Measurements from ENCODE around the gene CCDC112. TPM values are rescaled to one million over a fixed set of nuclear protein-coding genes. Genes with fewer than 3 reads are reported as not detected.

The CCDC112 gene
- total RNA-seq, 1 experiment from 2014 or later = 13.0 TPM

DNA sequence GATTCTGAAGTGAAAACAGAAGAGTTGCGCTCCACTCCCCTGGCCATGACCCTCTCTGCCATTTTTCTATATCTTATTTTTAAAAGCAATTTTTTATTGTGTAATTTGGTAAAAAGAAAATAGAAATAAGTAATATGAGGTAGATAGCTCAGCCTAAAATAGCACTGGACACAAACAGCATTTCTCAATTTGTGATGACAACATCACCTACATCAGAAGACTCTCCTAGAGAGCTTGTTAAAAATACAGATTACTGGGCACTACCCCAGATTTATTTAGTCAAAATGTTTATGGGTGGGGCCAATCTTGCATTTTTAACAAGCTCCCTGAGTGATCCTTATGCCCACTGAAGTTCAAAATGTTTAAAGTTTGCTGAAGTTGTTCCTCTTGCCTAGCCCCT lies 40.5 kb upstream of the CCDC112 start:
- Histone ChIP-seq H3K4me2 (ENCODE audit: insufficient read depth, insufficient read length, low read length) (no peak overlapping the region), H3K23ac (ENCODE audit: insufficient read length, low read depth, low read length) (no peak overlapping the region), H3K9ac (ENCODE audit: extremely low read depth, insufficient read length, low read length) (no peak overlapping the region), H2BK5ac (ENCODE audit: insufficient read length, low read length) (no peak overlapping the region), H3K14ac (ENCODE audit: insufficient read depth, low read length) (no peak overlapping the region), H3K4me1 (ENCODE audit: insufficient read depth, low read length) (no peaks in the 10 kb centered on the region), H3K79me2 (ENCODE audit: insufficient read depth, low read length) (no peaks in the 10 kb centered on the region), H3K18ac (ENCODE audit: insufficient read length, low read depth, low read length) (no peak overlapping the region), H3K23me2 (ENCODE audit: insufficient read length, low read depth, low read length, poor library complexity, severe bottlenecking) (no peaks in the 10 kb centered on the region), H2AK5ac (ENCODE audit: insufficient read length, low read length) (no peak overlapping the region), H3T11ph (ENCODE audit: low read length) (no peak overlapping the region), H2AFZ (ENCODE audit: low read length) (no peak overlapping the region), H3K27me3 (ENCODE audit: insufficient read depth, low read length) (no peaks in the 10 kb centered on the region), H3K4ac (ENCODE audit: low read depth, low read length) (no peak overlapping the region), H2BK15ac (ENCODE audit: low read depth, low read length) (no peak overlapping the region), H4K91ac (ENCODE audit: insufficient read length, low read depth, low read length) (no peak overlapping the region), H3K79me1 (ENCODE audit: insufficient read depth, low read depth, low read length, poor library complexity, severe bottlenecking) (no peaks in the 10 kb centered on the region), H3K27ac (ENCODE audit: insufficient read length, low read depth, low read length) (no peak overlapping the region), H2BK120ac (ENCODE audit: low read depth, low read length, poor library complexity, severe bottlenecking) (no peak overlapping the region), H3K56ac (ENCODE audit: insufficient read length, low read depth, low read length) (no peak overlapping the region), H4K20me1 (ENCODE audit: control insufficient read depth, insufficient read depth, insufficient read length) (no peaks in the 10 kb centered on the region), H4K8ac (replicated peaks; ENCODE audit: insufficient read length, low read depth, low read length) (no peak overlapping the region), H3K9me3 (ENCODE audit: control insufficient read depth, low read depth, low read length) (no peaks in the 10 kb centered on the region), H2BK20ac (ENCODE audit: low read depth, low read length, poor library complexity, severe bottlenecking) (no peak overlapping the region), H4K5ac (ENCODE audit: insufficient read length, low read depth, low read length) (no peak overlapping the region), H2BK12ac (ENCODE audit: insufficient read length, low read depth, low read length) (no peak overlapping the region)
- no peak overlapping the region for H3K4me3 Mint-ChIP-seq
- no peak for TF ChIP-seq CTCF (conservative IDR thresholded peaks at IDR 0.05)
- H3K27ac Mint-ChIP-seq = no peak overlapping the region
- H3K4me1 Mint-ChIP-seq = peaks cover 7 to 8% of the 10 kb centered on the region in 2 experiments; a peak in 3 of 4 replicates
- H3K36me3 Mint-ChIP-seq (ENCODE audit: insufficient read depth in 1 of 3, low read depth in 3 of 3) = peaks cover 0 to 2% (median 0%) of the 10 kb centered on the region in 3 experiments; a peak in 2 of 7 replicates
- no peaks in the 10 kb centered on the region; the same call in 1 of the 2 replicates for H3K27me3 Mint-ChIP-seq (ENCODE audit: low read depth)
- DNase-seq = no peak
- WGBS (ENCODE audit: extremely low coverage, insufficient read length, low lambda C conversion rate) = no CpG with 5 or more reads among the region's 1 CpG
- H3K9me3 Mint-ChIP-seq = no peaks in the 10 kb centered on the region

Data from H9 (cell line).